SW 1271 (cell line): ENCODE data around the gene IGF2BP1.
"Not testable (repeated sequence)": the region's sequence is repeated elsewhere in the genome, so short reads cannot be mapped to it uniquely, and the experiment has no call there.

Experiments
- DNase-seq, 2 experiments: peaks; one replicate each; lab custom pipeline; 2025; lab: John Stamatoyannopoulos, UW

Gene IGF2BP1

GRCh38 chr17:48995974-48996721 lies 1.0 kb upstream of the IGF2BP1 start:
- peak in 1 of 2 experiments; percentile 61 for DNase-seq

GRCh38 chr17:48996722-48997102 lies 473 bp upstream of the IGF2BP1 start:
- DNase-seq, result peak in 1 of 2 experiments; percentile 60

GRCh38 chr17:48997827-48998586 lies 822 bp downstream of the IGF2BP1 start:
- DNase-seq, result no peak

GRCh38 chr17:48998587-48999440 lies 1.6 kb downstream of the IGF2BP1 start:
- no peak for DNase-seq

GRCh38 chr17:49000943-49001342 lies 3.8 kb downstream of the IGF2BP1 start:
- DNase-seq, result no peak

GRCh38 chr17:49001671-49002070 lies 4.5 kb downstream of the IGF2BP1 start:
- no peak for DNase-seq

GRCh38 chr17:49002331-49002730 lies 5.1 kb downstream of the IGF2BP1 start:
- no peak for DNase-seq

- DNase-seq, result no peak
Measured at GRCh38 chr17:49002766-49003165, 5.6 kb downstream of the IGF2BP1 start.

- no peak for DNase-seq
Measured at GRCh38 chr17:49003557-49004511, 6.6 kb downstream of the IGF2BP1 start.

- no peak for DNase-seq
Measured at GRCh38 chr17:49005140-49005539, 8.0 kb downstream of the IGF2BP1 start.

- DNase-seq, result not testable (repeated sequence)
Measured at GRCh38 chr17:49008908-49009307, 11.7 kb downstream of the IGF2BP1 start.

GRCh38 chr17:49012769-49013255 lies 15.6 kb downstream of the IGF2BP1 start:
- no peak for DNase-seq

GRCh38 chr17:49013311-49014213 lies 16.4 kb downstream of the IGF2BP1 start:
- DNase-seq, result no peak

GRCh38 chr17:49015179-49015923 lies 18.2 kb downstream of the IGF2BP1 start:
- DNase-seq, result no peak

- no peak for DNase-seq
Measured at GRCh38 chr17:49015924-49016774, 19.0 kb downstream of the IGF2BP1 start.

- DNase-seq, result peak in 1 of 2 experiments; percentile 47
Measured at GRCh38 chr17:49016775-49017463, 19.7 kb downstream of the IGF2BP1 start.

GRCh38 chr17:49018116-49018612 lies 21.0 kb downstream of the IGF2BP1 start:
- DNase-seq, result no peak
